ENCODE results near the gene ZNF396.

DNA sequence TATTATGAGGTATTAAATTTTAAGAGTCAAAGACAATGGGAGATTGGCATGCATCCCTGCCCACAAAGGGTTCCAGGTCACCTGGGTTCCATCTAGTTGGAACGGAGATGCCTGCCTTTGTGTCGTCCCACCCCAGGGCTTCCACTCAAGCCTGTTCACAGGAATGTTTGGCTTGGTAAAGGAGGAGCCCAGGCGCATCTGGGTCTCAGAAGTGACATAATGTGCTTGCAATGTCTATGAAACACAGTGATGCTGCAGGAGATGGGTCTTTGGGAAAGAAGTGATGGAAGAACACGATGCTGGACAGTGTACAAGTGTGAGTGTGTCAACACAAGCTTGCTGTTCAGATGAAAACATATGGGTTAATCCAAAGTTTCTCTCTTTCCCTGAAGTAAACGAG, 49.6 kb upstream of the ZNF396 start:
- TF ChIP-seq CTCF (IDR thresholded peaks at IDR 0.05) (no peak), POLR2A (IDR thresholded peaks at IDR 0.05) (no peak), POLR2AphosphoS5 (IDR thresholded peaks at IDR 0.05; ENCODE audit: insufficient read depth in 1 of 2, low read depth in 1 of 2) (no peak)
